ENCODE results near the gene DLK1. TPM values are rescaled to one million over a fixed set of nuclear protein-coding genes. Genes with fewer than 3 reads are reported as not detected.

DLK1 gene
- total and polyA plus RNA-seq, 2 of the 4 experiments (the other 2 are of a cell fraction) = under 0.01 to 0.07 TPM

- H3K27me3 ChIP-seq (ENCODE audit: control insufficient read depth, insufficient read depth, low read length) = peaks cover 18% of the 10 kb centered on the region; the same call in 1 of the 2 replicates
- H4K91ac ChIP-seq (ENCODE audit: insufficient read depth, low read depth, low read length) = no peak overlapping the region
- H2BK15ac ChIP-seq (ENCODE audit: low read depth, low read length) = no peak overlapping the region
- DNase-seq (no peak), ATAC-seq (ENCODE audit: low read depth) (no peak)
- H3K4me2 ChIP-seq (ENCODE audit: low read depth, low read length) = no peak overlapping the region
- ChIA-PET POLR2A (ENCODE audit: unreplicated experiment) (no interaction called here), CTCF (no interaction called here)
- no peak overlapping the region for H3K9ac ChIP-seq (ENCODE audit: low read depth, low read length)
- no peak overlapping the region for H3K27ac ChIP-seq (ENCODE audit: insufficient read depth, low read length)
- H2BK120ac ChIP-seq (ENCODE audit: low read depth, low read length) = no peak overlapping the region
- H4K20me1 ChIP-seq (ENCODE audit: insufficient read depth, low read length) = no peaks in the 10 kb centered on the region
- H3K14ac ChIP-seq (replicated peaks; ENCODE audit: low read depth, low read length) = no peak overlapping the region
- 64% methylated on average over 7 of the region's 11 CpGs; no CpG with 5 or more reads in 1 of the 2 experiments for WGBS, 2 experiments (ENCODE audit: extremely low coverage in 2 of 2, insufficient read length in 1 of 2)
- no peak overlapping the region for H2AK5ac ChIP-seq (ENCODE audit: low read depth, low read length)
- intact Hi-C loops (cut with micrococcal nuclease) = loop anchor here (10.0 kb wide), 1 partner anchor 128 kb away; the partner anchor contains the start of gene MEG3
- no peak overlapping the region for H4K8ac ChIP-seq (ENCODE audit: low read depth in 2 of 2, low read length in 2 of 2)
- H3K18ac ChIP-seq (ENCODE audit: low read depth, low read length) = no peak overlapping the region
- no peak overlapping the region for H2BK5ac ChIP-seq (ENCODE audit: low read depth, low read length, poor library complexity, severe bottlenecking)
- no peak overlapping the region for H3K4me3 ChIP-seq (ENCODE audit: insufficient read depth, low read depth, low read length)
- peak overlapping the region; percentile 23 for H2AK9ac ChIP-seq (replicated peaks; ENCODE audit: low read depth, low read length, poor library complexity)
- no peak overlapping the region for H4K5ac ChIP-seq (ENCODE audit: low read depth, low read length)
- peak overlapping the region; percentile 53 for H2AFZ ChIP-seq (replicated peaks; ENCODE audit: low read length, poor library complexity)
- BruUV-seq (replicated peaks) = no TSS peak
- H3K79me1 ChIP-seq (ENCODE audit: low read depth in 1 of 2, low read length in 2 of 2) = no peaks in the 10 kb centered on the region
- peaks cover 14% of the 10 kb centered on the region for H3K4me1 ChIP-seq (ENCODE audit: control insufficient read depth, insufficient read depth, low read length)
- no peaks in the 10 kb centered on the region for H3K9me3 ChIP-seq (ENCODE audit: control insufficient read depth, insufficient read depth, low read length)
- TF ChIP-seq FOS (IDR thresholded peaks at IDR 0.05; ENCODE audit: low read depth, low read length) (no peak), CHD1 (IDR thresholded peaks at IDR 0.05; ENCODE audit: low read depth, low read length) (no peak), RAD21 (IDR thresholded peaks at IDR 0.05; ENCODE audit: low read length) (no peak), RCOR1 (IDR thresholded peaks at IDR 0.05; ENCODE audit: insufficient replicate concordance, low read length) (no peak), SMC3 (IDR thresholded peaks at IDR 0.05; ENCODE audit: low read depth, low read length) (no peak), NFE2L2 (IDR thresholded peaks at IDR 0.05; ENCODE audit: low read depth, low read length) (no peak), CEBPB (IDR thresholded peaks at IDR 0.05; ENCODE audit: low read depth, low read length) (no peak)
- no peak overlapping the region for H3K4ac ChIP-seq (ENCODE audit: low read depth, low read length)
- H3K9me1 ChIP-seq (ENCODE audit: insufficient read depth, low read length) = peaks cover 14% of the 10 kb centered on the region
- H3K56ac ChIP-seq (ENCODE audit: extremely low read depth, insufficient read depth, low read length) = no peak overlapping the region
- in situ Hi-C loops (cut with MboI; ENCODE audit: low sequenced_read_pairs) = no loop called here
- dilution Hi-C loops (cut with HindIII; ENCODE audit: low sequenced_read_pairs, unreplicated experiment) = no loop called here
- H3K36me3 ChIP-seq (ENCODE audit: control insufficient read depth, insufficient read depth, low read length) = no peaks in the 10 kb centered on the region
- no peak overlapping the region; the same call in 1 of the 2 replicates for H3K23ac ChIP-seq (ENCODE audit: low read depth, low read length)
- peak overlapping the region; percentile 17; the same call in 1 of the 2 replicates for H2BK20ac ChIP-seq (ENCODE audit: low read depth, low read length)
These were observed 30.1 kb upstream of the DLK1 start for GRCh38 chr14:100696590-100696989.
